NCI-H1417 treated with DMSO at 0.1 percent for 48 hours (cell line): ENCODE data around the gene ZBTB5.
"Not testable (repeated sequence)": the region's sequence is repeated elsewhere in the genome, so short reads cannot be mapped to it uniquely, and the experiment has no call there.

Experiments used
- DNase-seq: peaks from one replicate; lab custom pipeline; 2025; lab: John Stamatoyannopoulos, UW

The ZBTB5 gene

DNA sequence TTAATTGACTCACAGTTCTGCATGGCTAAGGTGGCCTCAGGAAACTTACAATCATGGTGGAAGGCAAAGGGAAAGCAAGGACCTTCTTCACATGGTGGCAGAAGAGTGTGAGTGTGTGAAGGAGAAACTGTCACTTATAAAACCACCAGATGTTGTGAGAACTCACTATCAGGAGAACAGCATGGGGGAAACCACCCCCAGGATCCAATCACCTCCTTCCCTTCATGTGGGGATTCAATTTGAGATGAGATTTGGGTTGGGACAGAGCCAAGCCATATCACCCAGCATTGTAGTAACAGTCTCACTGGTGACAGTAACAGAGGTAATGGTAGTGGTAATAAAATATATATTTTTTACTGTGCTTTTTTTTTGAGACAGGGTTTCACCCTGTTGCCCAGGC is 18.1 kb downstream of the ZBTB5 start:
- DNase-seq, result no peak

GRCh38 chr9:37446401-37446800 is 18.8 kb downstream of the ZBTB5 start:
- DNase-seq, result no peak

GRCh38 chr9:37445832-37446231 is 19.4 kb downstream of the ZBTB5 start:
- no peak for DNase-seq

DNA sequence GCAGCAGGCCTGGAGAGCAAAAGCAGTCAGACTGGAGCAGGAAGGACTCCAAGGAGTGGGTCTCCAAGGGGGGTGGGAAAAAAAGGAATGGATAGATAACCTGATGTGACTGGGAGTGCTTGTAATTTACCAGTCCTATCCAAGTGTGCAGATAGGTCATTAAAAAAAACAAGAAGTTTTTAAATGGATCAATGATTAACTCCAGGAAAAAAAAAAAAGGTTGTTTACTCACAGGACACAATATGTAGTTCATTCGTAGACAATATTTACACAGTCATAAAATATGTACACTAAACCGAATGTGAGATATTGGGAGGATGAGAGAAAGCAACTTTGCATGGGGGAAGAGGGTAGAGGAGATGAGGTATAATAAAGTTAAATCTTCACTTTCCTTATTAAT is 20.4 kb downstream of the ZBTB5 start:
- DNase-seq, result no peak

DNA sequence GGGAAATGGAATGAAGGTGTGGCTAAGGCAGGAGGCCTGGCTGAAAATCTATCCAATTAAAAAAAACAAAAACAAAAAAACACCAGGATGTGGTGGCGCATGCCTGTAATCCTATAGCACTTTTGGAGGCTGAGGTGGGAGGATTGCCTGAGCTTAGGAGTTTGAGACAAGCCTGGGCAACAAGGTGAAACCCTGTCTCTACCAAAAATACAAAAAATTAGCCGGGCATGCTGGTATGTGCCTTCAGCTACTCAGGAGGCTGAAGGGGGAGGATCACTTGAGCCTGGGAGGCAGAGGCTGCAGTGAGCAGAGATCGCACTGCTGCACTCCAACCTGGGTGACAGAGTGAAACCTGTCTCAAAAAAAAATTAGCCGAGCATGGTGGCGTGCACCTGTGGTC is 21.7 kb downstream of the ZBTB5 start:
- no peak for DNase-seq

- no peak for DNase-seq
Measured at GRCh38 chr9:37442556-37442955, 22.7 kb downstream of the ZBTB5 start.

DNA sequence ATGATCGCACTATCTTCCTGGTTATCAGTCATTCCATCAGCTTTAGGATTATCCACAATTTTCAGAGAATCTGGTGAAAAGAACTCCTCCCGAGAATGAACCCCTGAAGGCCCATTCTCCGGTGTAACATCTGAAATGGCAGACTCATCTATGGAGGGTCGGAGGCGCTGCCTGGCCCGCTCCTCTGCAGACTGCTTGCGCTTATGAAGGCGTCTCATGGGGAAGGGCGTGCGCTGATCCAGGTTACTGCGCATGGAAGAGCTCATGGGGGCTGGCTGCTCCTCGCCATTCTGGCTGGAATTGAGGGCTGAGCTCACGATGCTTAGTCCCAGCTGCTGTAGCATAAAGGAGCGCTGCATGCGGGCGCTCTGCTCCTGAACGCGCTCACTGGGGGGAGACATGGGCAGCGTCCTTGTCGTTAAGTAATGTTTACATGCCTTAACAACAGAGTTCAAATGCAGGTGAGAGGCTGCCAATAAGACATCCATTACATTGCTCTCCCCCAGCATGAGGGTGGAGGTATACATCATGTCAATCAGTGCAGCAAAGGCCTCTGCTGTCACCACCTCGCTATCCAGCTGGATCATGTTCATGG is 23.4 kb downstream of the ZBTB5 start:
- DNase-seq, result no peak

GRCh38 chr9:37438359-37438758 is 26.9 kb downstream of the ZBTB5 start:
- DNase-seq, result no peak

DNA sequence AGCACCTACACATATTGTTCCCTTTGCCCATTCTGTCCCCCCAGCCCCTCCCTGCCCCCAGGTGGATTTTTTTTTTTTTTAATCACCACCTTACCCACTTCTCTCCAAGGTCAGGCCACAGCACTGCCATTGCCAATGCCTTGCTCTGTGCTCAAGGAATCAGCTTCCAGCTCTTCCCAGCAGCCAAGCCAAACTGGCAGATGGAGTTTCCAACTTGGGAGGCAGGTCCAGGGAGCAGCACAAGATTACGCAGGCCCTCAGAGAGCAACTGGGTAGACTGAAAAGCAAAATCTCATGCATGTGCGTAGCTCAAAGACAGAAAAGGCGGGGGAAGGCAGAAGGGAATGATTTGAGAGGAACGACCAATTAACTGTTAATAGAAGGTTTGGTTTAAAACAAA is 27.6 kb downstream of the ZBTB5 start:
- no peak for DNase-seq

DNA sequence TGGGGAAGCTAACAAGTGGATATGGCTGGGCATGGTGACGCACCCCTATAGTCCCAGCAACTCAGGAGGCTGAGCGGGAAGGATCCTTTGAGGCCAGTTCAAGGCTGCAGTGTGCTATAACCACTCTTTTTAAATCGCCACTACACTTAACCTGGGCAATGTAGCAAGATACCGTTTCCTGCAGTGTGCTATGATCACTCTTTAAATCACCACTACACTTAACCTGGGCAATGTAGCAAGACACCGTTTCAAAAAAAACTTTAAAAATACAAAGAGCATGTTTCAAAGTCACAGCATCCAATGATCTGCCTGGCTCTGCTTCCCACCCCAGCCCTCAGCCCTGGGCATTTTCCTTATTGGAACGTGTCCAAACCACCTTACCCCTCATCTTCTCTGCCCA is 28.2 kb downstream of the ZBTB5 start:
- DNase-seq, result no peak

DNA sequence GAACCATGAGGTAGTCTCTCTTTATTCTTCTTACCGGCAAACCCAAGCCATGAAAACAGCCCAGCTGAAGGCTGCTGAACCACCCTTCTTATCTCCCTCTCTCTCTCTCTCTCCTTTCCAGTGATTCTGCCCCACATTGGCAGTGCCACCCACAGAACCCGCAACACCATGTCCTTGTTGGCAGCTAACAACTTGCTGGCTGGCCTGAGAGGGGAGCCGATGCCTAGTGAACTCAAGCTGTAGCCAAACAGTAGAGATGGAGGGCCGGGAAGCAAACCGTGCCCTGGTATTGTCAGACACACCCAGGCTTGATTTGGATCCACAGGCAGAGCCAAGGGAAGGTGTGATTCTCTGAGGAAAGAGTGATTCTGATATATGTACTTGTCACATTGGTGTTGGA is 28.7 kb downstream of the ZBTB5 start:
- DNase-seq, result no peak

- DNase-seq, result no peak
Measured at GRCh38 chr9:37433867-37434371, 31.3 kb downstream of the ZBTB5 start.

GRCh38 chr9:37432020-37432419 is 33.2 kb downstream of the ZBTB5 start:
- DNase-seq, result no peak

- DNase-seq, result no peak
Measured at GRCh38 chr9:37430841-37431597, 34.2 kb downstream of the ZBTB5 start.

DNA sequence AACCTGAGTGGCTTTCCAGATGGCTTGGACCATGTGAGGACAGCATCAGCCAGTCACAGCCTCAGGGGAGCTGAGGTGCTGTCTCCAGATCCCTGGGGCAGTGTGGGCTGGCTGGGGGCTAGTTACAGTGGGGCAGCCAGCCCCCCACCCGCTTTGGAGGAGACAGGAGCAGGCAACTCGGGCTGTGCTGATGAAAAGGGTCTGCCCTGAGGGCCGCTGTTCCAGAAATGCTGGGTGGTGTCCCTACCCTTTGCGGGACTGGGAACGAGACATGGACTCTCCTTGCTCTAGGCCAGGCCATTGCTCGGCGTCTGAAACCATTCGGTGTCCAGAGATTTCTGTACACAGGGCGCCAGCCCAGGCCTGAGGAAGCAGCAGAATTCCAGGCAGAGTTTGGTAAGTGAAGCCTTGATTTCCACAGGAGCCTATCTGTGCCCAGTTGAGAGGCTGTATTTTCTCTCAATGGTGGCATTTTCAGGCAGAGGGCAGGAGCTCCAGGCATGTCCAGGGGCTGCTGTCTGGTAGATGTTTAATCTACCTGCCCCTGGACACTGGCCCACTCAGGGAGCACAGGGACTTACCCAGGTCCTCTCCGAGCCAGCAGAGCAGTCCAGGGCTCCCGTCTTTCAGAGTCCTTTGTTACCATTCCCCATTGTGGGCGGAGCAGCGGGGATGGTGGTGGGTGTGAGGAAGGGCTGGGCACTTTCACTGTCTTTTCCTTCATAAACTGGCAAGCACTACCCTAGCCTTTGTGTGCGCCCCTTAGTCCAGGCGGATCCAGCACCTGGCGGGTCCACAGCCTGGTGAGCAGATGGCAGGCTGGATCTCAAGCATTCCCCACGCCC is 35.6 kb downstream of the ZBTB5 start:
- DNase-seq, result no peak

- DNase-seq, result no peak
Measured at GRCh38 chr9:37428345-37428744, 36.9 kb downstream of the ZBTB5 start.

GRCh38 chr9:37426846-37427245 is 38.4 kb downstream of the ZBTB5 start:
- DNase-seq, result no peak

GRCh38 chr9:37426431-37426830 is 38.8 kb downstream of the ZBTB5 start:
- DNase-seq, result not testable (repeated sequence)

- DNase-seq, result no peak
Measured at GRCh38 chr9:37425298-37425752, 39.9 kb downstream of the ZBTB5 start.

DNA sequence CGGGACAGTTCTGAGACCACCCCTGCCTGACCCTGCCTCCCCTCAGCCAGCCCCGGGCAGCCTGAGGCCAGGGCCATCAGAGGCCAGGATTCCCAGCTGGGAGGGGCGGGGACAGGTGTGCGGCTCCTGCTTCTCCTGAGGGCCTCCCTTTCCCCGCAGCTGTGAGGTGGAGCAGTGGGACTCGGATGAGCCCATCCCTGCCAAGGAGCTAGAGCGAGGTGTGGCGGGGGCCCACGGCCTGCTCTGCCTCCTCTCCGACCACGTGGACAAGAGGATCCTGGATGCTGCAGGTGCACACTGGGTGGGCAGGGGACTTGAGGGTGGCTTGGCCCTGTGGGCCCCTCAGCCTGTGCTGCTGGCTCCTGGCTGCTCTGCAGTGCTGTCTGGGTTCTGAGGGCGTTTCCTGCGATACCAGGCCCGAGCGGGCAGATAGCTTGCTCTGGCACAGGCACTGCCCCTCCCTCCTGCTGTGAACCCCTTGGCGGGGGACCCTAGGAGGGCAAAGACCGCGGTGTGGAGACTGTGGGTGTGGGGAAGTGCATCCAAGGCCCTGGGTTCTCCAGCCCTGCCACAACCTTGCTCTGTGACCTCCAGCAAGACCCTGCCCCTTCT is 40.5 kb downstream of the ZBTB5 start:
- no peak for DNase-seq

DNA sequence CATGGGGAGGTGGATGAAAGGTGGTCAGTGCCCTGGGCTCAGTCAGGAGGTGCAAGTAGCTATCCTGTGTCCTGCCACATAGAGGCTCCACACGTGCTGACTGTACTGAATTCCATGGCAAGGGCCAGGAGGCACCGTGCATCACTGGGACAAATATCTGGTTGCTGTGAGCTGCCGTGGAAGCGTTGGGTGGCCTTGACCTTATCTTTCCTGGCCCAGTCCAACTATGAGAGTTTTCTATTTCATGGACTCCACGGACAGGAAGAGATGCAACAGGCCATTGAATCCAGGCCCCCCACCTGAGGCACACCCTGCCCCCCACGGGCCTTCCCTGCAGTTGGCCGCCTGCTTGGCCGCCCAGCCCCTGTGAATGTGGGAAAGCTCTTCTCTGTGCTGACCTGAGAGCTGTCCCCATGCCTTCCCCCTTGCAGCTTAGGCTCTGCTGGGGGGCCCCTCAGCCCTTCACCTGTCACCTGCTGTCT is 41.0 kb downstream of the ZBTB5 start:
- no peak for DNase-seq

GRCh38 chr9:37423508-37423907 is 41.7 kb downstream of the ZBTB5 start:
- no peak for DNase-seq
